ACHN (cell line): ENCODE data around the gene SEZ6L2.

ENCODE experiments used
- DNase-seq: peaks from one replicate; pipeline ENCODE4 v3.0.0-alpha.2; 2015
- in situ Hi-C: cut with HindIII; loops from 2 replicates; pipeline ENCODE4 v1.10.0; 2017; ENCODE audit warnings: low sequenced_read_pairs, low pct_ligation_motif_present, low pct_unique_long_range_greater_than_20kb

Gene SEZ6L2

DNA sequence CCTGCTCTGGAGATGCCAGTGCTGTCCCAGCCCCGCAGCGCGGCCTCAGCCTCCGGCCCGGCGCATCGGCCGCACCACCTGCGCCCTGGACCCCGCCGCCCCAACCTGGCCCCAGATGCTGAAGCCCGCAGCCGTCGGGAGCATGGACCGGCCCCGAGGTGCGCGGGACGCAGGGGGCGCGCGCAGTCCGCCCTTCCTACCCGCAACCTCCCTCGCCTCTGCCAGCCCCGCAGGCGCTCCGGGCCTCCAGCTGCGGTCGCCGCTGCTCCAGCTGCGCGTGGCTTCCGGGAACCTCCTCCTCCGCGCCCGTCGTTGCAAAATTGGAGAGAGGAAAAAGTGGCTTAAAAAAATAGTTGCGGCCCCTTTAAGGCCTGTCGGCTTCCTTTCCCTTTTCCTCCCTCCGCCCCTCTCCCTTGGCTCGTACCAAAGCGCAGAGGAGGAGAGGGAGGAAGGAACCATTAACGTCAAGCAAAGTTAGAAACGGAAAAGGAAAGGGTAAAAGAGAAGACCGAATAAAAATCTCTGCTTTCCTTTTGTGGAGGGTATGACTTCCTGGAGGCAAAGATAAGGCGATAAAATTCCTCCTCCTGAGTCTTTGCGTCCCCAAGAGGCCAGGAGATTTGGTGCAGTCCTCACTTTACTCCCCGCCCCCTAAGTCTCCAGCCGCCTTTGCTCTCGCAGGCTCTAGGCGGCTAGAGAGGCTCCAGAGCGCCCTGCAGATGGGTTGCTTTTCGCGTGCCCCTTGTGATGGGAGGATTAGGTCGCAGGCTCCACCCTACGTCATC lies 36.3 kb downstream of the SEZ6L2 start, which contains the start of gene CDIPT:
Gene CDIPT, minus strand, starts transcription at position 343 of the 785 bp plus-strand sequence. CDS start 369 bp downstream, outside the sequence.
- in situ Hi-C loops: no loop called here

DNA sequence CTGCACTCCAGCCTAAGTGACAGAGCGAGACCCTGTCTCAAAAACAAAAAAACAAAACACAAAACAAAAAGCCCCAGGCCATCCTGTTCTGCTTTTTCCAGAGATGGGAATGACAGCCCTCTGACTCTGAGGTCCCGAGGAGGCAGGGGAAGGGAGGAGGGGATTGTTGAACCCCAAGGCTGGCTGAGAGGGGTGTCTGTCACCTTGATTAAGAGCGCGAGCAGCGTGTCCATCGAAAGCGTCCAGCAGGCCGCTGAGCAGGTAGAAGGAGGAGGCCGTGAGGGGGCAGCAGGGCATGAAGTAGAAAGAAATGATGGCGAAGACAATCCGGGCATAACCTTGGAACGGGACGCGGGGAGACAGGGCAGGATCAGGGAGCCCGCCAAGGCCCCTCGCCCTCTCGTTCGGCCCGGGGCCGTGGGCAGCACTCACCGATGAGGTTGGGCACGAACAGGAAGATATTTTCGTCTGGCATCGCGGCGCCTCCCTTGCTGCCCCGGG lies 36.9 kb downstream of the SEZ6L2 start:
- in situ Hi-C loops: no loop called here
- peak; percentile 52 for DNase-seq

More for the DNA sequence above, 36.3 kb downstream of the SEZ6L2 start, which contains the start of gene CDIPT:
- peak; percentile 99 for DNase-seq

DNA sequence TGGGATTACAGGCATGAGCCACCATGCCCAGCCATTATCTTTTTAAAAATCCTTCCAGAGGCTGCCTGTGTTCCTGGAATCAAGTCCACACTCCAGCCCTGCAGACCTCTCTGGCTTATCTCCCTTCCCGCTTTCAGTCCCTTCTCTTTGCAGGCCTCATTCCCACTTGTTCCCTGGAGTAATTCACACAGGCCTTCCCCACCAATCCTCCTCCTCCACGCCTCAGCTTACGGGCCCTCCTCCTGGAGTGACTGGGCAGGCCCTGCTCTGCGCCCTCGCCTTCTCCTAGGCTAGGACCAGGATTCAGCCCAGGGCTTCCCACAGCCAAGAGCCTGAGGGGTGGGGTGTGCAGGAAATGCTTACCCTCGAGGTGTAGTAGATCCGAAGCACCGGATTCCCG lies 39.1 kb downstream of the SEZ6L2 start:
- in situ Hi-C loops: no loop called here
- no peak for DNase-seq

DNA sequence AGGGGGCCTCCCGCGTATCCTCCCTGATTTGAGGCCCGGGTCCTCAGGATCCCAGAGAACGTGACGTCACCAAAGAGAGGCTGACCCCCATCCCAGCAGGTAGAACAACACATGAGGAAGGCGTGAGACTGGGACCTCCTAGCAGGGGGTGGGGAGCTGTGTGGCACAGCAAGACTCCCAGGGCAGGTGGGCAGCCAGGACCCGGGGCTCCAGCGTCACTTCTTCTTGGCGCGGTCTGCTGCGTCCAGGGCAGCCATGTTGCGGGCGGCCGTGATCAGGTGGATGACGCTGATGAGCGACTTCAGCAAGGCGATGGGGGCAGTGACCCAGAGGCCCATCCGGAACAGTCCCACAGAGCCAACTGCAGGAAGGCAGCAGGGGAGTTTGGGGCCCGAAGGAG lies 40.4 kb downstream of the SEZ6L2 start:
- no peak for DNase-seq
- in situ Hi-C loops: no loop called here

DNA sequence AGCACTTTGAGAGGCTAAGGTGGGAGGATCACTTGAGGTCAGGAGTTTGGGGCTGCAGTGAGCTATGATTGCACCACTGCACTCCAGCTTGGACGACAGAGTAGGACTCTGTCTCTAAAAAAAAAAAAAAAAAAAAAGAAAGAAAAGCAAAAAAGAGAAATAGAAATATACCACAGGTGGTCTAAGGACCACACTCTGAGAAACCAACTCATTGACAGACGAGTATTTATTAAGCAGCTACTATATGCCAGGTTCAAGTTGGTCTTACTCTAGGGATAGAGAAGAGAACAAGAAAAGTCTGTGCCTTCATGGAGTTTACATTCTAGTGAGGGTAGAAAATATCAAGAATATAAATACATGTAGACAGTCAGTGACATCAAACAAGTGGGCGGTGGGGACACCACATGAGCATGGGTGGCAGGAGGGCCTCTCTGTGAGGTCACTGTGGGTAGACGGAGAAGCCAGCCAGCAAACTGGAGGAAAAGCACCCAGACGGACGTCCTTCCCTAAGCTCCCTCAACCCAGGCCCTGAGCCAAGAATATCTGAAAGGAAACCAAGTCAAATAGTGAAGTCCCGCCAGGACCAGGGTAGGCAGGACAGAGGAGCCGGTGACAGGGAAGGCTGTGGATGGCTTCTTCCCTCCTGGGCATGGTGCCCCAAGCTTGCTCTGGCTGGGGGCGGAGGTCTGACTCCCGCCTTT lies 41.1 kb downstream of the SEZ6L2 start:
- DNase-seq: no peak
- in situ Hi-C loops: no loop called here

DNA sequence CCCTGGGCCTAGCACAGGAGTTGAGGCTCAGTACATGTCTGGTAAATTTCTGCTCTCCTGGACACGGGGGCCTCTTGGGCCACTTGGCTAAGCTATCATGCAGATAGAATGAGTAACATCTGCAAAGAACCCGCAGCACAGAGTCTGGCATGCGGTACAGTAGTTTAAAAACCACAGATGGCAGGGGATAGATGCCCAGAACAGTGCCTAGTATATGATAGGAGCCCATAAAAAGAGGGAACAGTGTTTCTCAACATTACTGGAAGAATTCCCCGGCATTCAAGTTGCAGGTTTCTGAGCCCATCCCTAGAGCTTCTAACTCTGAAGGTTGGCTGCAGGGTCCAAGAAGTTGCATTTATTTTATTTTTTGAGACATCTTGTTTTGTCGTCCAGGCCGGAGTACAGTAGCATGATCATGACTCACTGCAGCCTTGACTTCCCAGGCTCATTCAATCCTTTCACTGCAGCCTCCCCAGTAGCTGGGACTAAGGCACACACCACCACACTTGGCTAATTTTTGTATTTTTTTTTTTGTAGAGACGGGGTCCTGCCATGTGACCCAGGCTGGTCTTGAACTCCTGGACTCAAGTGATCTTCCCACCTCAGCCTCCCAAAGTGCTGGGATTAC lies 42.1 kb downstream of the SEZ6L2 start:
- in situ Hi-C loops: no loop called here
- DNase-seq: no peak

DNA sequence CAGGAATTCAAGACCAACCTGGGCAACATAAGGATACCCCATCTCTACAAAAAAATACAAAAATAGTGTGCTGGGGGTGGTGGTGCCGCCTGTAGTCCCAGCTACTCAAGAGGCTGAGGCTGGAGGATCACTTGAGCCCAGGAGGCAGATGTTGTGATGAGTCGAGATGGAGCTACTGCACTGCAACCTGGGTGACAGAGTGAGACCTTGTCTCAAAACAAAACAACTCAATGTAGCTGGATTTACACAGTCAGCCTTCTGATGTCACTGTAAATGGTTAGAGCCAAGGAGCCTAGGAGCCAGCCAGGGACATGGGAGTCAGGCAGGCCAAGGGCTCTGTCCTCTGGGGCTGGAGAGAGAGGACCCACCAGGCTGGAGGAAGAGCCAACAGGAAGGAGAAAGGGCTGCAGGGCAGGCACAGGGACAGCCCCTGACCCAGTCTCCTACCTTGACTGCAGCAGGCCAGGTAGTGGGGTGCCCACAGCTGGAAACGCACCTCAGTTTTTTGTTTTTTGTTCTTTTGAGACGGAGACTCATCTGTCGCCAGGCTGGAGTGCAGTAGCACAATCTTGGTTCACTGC lies 44.7 kb downstream of the SEZ6L2 start:
- DNase-seq: no peak
- in situ Hi-C loops: no loop called here

DNA sequence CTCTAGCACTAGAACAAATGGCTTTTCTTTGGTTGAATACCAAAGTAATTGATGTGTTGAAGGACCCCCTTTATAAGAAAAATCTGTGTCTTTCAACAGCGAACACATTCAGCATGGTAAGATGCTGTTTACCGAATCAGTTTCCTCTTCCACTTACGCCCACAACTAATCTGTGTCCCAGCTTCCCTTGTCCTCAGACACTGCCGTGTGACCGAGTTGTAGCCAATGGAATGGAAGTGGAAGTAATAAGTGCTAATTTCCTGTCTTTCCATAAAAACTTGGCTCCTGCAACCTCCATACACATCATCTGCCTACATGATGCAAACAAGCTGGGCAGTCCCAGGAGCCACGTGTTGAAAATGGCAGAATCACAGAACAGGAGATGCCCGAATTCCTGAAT lies 46.7 kb downstream of the SEZ6L2 start:
- no peak for DNase-seq
- in situ Hi-C loops: no loop called here

DNA sequence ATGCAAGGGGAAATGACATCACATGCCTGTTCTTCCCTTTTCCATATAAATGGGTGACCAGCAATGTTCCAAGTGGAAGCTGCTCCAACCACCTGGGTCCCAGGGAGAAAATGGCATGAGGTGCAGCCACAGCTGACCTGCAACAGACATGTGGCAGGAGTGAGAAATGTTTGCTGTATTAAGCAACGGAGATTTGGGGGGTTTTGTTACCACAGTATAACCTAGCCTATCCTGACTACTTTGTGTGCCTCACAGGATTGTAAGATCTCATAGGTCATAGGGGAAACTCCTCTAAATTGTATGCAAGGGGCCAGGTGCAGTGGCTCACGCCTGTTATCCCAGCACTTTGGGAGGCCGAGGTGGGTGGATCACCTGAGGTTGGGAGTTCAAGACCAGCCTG lies 48.4 kb downstream of the SEZ6L2 start:
- no peak for DNase-seq
- in situ Hi-C loops: no loop called here

DNA sequence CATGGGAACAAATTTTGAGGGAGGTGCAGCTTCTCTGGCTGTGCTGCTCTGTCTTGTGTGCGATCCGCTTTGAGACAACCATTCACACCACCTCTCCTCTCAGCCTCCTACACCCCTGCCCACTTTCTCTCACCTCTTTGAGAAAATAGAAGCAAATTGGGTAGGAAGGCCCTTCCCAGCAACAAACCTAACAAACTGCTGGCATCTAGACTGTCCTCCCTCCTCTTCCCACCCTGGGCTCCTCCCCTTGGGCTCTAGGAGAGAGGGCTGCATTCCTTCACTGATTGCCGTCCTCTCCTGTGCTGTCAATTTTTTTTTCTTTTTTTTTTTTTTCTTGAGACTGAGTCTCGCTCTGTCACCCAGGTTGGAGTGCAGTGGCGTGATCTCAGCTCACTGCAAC lies 49.8 kb downstream of the SEZ6L2 start:
- DNase-seq: no peak
- in situ Hi-C loops: no loop called here

DNA sequence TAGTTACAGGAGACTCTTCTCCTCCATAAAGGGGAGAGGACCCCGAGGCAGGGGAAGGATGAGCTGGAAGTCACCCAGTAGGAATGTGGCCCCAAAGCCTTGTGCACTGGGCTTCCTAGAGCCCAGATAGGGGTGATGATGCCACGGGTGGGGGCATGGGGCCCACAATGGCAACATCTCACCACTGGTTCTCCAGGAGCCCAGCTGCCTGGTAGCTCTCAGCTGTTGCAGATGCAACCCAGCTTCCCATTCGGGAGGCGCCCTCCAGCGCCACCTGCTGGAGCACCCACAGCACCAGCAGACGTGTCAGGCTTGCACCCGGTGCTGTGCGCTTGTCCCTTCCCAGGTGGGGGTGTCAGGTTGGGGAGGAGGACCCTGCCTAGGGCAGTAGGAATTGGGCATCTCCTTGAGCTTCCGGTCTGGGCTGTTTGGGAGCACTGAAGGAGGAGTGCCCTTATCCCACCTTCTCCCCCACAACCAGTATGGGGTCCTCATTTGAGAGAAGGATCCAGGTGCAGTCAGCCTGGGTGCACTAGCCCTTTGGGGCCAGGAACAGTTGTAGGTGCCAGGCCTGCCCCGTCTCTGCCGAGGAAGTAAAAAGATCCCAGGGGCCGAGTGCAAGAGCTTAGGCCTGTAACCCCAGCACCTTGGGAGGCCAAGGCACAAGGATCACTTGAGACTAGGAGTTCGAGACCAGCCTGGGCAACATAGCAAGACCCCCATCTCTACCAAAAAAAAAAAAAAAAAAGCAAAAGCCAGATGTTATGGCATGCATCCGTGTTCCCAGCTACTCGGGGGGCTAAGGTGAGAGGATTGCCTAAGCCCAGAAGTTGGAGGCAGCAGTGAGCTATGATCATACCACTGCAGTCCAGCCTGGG lies 50.7 kb downstream of the SEZ6L2 start:
- DNase-seq: peak; percentile 76

DNA sequence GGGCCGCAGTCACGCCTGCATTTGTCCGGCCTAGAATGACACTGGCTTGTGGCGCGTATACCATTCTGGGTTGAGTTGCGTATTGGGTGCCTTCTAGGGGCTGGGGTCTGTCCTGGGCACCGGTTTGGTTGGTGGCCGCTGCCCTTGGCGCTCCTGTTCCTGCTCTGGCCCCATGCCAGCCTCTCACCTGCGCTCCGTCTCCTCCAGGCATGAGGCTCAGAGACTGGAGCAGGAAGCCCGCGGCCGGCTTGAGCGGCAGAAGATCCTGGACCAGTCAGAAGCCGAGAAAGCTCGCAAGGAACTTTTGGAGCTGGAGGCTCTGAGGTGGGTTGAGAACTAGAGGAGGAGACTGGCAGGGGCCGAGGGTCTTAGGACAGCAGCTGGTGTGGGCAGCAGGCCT lies 53.7 kb downstream of the SEZ6L2 start:
- in situ Hi-C loops: no loop called here
- DNase-seq: no peak

More for the DNA sequence above, 50.7 kb downstream of the SEZ6L2 start:
- in situ Hi-C loops: no loop called here

DNA sequence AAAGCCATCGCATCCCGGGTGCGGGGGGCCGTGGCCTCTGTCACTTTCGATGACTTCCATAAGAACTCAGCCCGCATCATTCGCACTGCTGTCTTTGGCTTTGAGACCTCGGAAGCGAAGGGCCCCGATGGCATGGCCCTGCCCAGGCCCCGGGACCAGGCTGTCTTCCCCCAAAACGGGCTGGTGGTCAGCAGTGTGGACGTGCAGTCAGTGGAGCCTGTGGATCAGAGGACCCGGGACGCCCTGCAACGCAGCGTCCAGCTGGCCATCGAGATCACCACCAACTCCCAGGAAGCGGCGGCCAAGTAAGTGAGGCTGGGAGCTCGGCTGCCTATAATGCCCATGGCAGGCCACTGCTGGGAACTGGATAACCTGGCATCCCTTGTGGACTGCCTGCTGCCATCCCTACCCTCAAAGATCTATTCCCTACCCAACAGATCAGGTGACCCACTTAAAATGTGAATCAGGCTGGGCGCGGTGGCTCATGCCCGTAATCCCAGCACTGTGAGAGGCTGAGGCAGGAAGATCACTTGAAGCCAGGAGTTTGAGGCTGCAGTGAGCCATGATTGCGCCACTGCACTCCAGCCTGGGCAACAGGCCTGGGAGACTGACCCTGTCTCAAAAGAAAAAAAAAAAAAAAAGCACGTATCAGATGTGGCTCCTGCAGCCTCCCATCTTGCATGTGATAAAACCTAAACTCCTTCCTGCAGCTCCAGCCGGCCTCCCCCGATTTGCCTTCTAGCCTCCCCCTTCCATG lies 54.6 kb downstream of the SEZ6L2 start:
- in situ Hi-C loops: no loop called here
- no peak for DNase-seq

DNA sequence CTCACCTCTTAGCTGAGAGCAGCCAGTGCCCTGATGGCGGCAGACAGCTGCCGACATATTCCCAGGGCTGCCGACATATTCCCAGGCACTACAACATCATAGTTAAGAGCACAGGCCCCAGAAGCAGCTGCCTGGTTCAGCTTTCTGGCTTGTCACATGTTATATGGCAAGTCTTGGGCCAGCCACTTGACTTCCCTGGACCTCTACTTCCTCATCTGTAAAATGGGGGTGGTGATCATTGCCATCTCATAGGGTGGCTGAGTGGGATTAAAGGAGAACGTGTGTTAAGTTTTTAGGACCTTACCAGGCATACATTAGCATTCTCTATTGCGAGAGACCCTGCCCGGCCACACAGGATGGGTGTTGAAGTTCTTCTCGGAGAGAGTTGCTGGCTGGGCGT lies 55.4 kb downstream of the SEZ6L2 start:
- DNase-seq: no peak
- in situ Hi-C loops: no loop called here

DNA sequence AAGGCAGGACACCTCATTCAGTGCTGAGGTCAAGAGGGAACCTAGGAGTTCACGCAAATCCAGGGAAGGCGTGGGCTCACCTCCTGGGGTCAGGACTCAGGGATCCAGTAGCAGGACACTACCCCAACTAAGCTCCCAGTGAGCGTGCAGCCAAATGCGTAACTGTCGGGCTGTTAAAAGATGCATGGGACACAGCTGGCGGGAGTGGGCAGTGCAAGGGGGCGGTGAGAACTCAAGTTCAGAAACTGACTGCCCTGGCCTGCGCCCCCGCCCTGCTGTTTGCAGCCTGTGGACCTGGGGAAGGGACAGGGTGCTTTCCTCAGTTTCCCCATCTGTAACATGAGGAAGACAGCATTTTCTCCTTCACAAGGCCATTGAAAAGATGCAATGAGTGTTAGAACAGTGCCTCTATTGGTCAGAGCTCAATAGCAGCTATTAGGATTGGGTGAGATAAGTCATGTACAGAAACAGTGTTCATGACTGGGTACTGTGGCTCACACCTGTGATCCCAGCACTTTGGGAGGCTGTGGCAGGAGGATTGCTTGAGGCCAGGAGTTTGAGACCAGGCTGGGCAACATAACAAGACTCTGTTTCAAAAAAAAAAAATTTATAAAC lies 56.5 kb downstream of the SEZ6L2 start:
- in situ Hi-C loops: no loop called here

DNA sequence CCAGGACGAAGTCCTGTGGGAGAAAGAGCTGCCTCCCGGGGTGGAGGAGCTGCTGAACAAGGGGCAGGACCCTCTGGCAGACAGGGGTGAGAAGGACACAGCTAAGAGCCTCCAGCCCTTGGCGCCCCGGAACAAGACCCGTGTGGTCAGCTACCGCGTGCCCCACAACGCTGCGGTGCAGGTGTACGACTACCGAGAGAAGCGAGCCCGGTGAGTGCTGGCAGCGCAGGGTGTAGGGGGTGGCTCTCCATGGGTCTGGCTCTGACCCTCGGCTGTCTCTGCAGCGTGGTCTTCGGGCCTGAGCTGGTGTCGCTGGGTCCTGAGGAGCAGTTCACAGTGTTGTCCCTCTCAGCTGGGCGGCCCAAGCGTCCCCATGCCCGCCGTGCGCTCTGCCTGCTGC lies 57.7 kb downstream of the SEZ6L2 start:
- DNase-seq: no peak
- in situ Hi-C loops: no loop called here

More for the DNA sequence above, 56.5 kb downstream of the SEZ6L2 start:
- peak; percentile 16 for DNase-seq

DNA sequence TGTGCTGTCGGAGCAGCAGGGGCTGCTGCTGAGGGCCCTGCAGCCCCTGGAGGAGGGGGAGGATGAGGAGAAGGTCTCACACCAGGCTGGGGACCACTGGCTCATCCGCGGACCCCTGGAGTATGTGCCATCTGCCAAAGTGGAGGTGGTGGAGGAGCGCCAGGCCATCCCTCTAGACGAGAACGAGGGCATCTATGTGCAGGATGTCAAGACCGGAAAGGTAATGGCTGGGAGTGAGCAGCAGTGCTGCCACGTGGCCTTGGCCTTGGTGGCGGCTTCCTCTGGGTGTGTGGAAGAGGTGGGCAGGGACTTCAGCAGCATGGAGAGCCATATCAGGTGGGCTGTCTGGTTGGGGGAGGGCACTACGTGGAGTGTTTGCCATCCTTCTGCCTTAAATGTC lies 59.1 kb downstream of the SEZ6L2 start:
- no peak for DNase-seq

More for the DNA sequence above, 59.1 kb downstream of the SEZ6L2 start:
- in situ Hi-C loops: no loop called here
